H1 (cell line): ENCODE data around the gene KDM1A. TPM values are rescaled to one million over a fixed set of nuclear protein-coding genes. Genes with fewer than 3 reads are reported as not detected.

Source experiments
- CTCF ChIA-PET: fragments of 300-600 bp; sonication (Branson Sonifier 250); formaldehyde crosslinking; loops from one replicate; lab custom pipeline; 2021; ENCODE audit not compliant: partially characterized antibody; lab: Charles Lee
- POLR2A ChIA-PET: fragments of 300-600 bp; sonication (Branson Sonifier 250); formaldehyde crosslinking; loops from one replicate; lab custom pipeline; 2021; ENCODE audit warnings: inconsistent platforms; ENCODE audit not compliant: partially characterized antibody; lab: Charles Lee
- DNase-seq, 2 experiments: peaks; one replicate each; pipeline versions ENCODE4 v3.0.0 to v3.0.0-alpha.2; 2010 to 2022; ENCODE audit warnings: low spot score in 2 of 2, low read depth in 1 of 2, mixed read lengths in 1 of 2
- FAIRE-seq: peaks from 2 replicates; lab custom pipeline; 2011; peaks lifted over from hg19 to GRCh38; lab: Jason Lieb, UNC
- H2AFZ ChIP-seq: 2 replicates; pipeline ENCODE4 v1.8.1; 2012; ENCODE audit warnings: low read length, inconsistent platforms
- H2AK5ac ChIP-seq: 2 replicates; pipeline ENCODE4 v1.6.1; 2013; ENCODE audit warnings: low read depth, low read length
- H2BK120ac ChIP-seq: replicated peaks from 2 replicates; pipeline ENCODE3; 2013; ENCODE audit warnings: low read depth, low read length, inconsistent platforms
- H2BK12ac ChIP-seq: 2 replicates; pipeline ENCODE4 v1.6.1; 2013; ENCODE audit warnings: low read depth, low read length
- H2BK15ac ChIP-seq: 2 replicates; pipeline ENCODE4 v1.6.1; 2013; ENCODE audit warnings: low read length
- H2BK20ac ChIP-seq: 2 replicates; pipeline ENCODE4 v1.6.1; 2013; ENCODE audit warnings: low read length
- H2BK5ac ChIP-seq: 2 replicates; pipeline ENCODE4 v1.6.1; 2013; ENCODE audit warnings: low read depth, low read length
- H3K14ac ChIP-seq: 2 replicates; pipeline ENCODE4 v1.6.1; 2013; ENCODE audit warnings: inconsistent platforms; ENCODE audit not compliant: insufficient read length
- H3K18ac ChIP-seq: 2 replicates; pipeline ENCODE4 v1.6.1; 2013; ENCODE audit warnings: low read length; ENCODE audit errors: extremely low read depth
- H3K23ac ChIP-seq: 2 replicates; pipeline ENCODE4 v1.6.1; 2013; ENCODE audit warnings: inconsistent platforms; ENCODE audit not compliant: insufficient read length
- H3K23me2 ChIP-seq: 2 replicates; pipeline ENCODE4 v1.6.1; 2013; ENCODE audit warnings: low read depth, low read length
- H3K27ac ChIP-seq: 2 replicates; pipeline ENCODE4 v1.6.1; 2011; ENCODE audit warnings: low read depth, low read length, inconsistent platforms
- H3K27me3 ChIP-seq, 4 experiments: replicated peaks in 1 of 4; 1 replicate in 1 of 4; 2 replicates in 3 of 4; pipeline versions ENCODE4 v1.6.1 to v1.8.1; 2011 to 2013; ENCODE audit warnings: low read length in 3 of 4, mild to moderate bottlenecking in 3 of 4, inconsistent platforms in 2 of 4, mixed read lengths in 2 of 4, moderate library complexity in 1 of 4; ENCODE audit not compliant: control insufficient read depth in 3 of 4, insufficient read depth in 3 of 4; ENCODE audit errors: extremely low read depth in 1 of 4
- H3K36me3 ChIP-seq, 4 experiments: 2 replicates each; pipeline versions ENCODE4 v1.6.1 to v1.8.1; 2011 to 2013; ENCODE audit warnings: mild to moderate bottlenecking in 4 of 4, low read length in 3 of 4, moderate library complexity in 2 of 4, control low read depth in 1 of 4, inconsistent platforms in 1 of 4; ENCODE audit not compliant: insufficient read depth in 4 of 4, control insufficient read depth in 2 of 4
- H3K4ac ChIP-seq: replicated peaks from 2 replicates; pipeline ENCODE3; 2013; ENCODE audit warnings: low read length, low read depth, mixed read lengths, inconsistent platforms; ENCODE audit not compliant: insufficient read length
- H3K4me1 ChIP-seq, 4 experiments: replicated peaks in 1 of 4; 1 replicate in 1 of 4; 2 replicates in 3 of 4; pipeline versions ENCODE4 v1.6.1 to v1.8.1; 2011 to 2013; ENCODE audit warnings: low read length in 3 of 4, inconsistent platforms in 2 of 4, mixed read lengths in 1 of 4; ENCODE audit not compliant: insufficient read depth in 4 of 4, control insufficient read depth in 3 of 4
- H3K4me2 ChIP-seq, 2 experiments: 2 replicates each; pipeline versions ENCODE4 v1.6.1 to v1.8.1; 2011 to 2013; ENCODE audit warnings: low read depth in 2 of 2, low read length in 2 of 2, control low read depth in 1 of 2, inconsistent platforms in 1 of 2, mild to moderate bottlenecking in 1 of 2; ENCODE audit not compliant: insufficient read depth in 1 of 2
- H3K4me3 ChIP-seq, 4 experiments: fragments of 200-600, 300-600 bp in 1 of 4; sonication (generic), shearing (Covaris generic), sonication (Bioruptor Twin) in 1 of 4; 2 replicates each; pipeline versions ENCODE4 v1.5.1 to v1.8.1; 2011 to 2016; ENCODE audit warnings: low read length in 4 of 4, low read depth in 3 of 4, control low read depth in 2 of 4, inconsistent platforms in 2 of 4, mild to moderate bottlenecking in 2 of 4, mixed read lengths in 1 of 4, moderate library complexity in 1 of 4; ENCODE audit not compliant: insufficient read depth in 2 of 4; ENCODE audit errors: extremely low read depth in 1 of 4
- H3K56ac ChIP-seq: replicated peaks from 2 replicates; pipeline ENCODE3; 2013; ENCODE audit warnings: low read depth, mild to moderate bottlenecking, mixed read lengths, low read length, inconsistent platforms; ENCODE audit not compliant: insufficient read length
- H3K79me1 ChIP-seq: 2 replicates; pipeline ENCODE4 v1.6.1; 2013; ENCODE audit warnings: low read depth, low read length, control low read depth
- H3K79me2 ChIP-seq, 2 experiments: 2 replicates each; pipeline versions ENCODE4 v1.6.1 to v1.8.1; 2012 to 2013; ENCODE audit warnings: low read length in 2 of 2, mild to moderate bottlenecking in 2 of 2, inconsistent platforms in 1 of 2; ENCODE audit not compliant: insufficient read depth in 2 of 2, control insufficient read depth in 1 of 2
- H3K9ac ChIP-seq, 4 experiments: replicated peaks in 1 of 4; 1 replicate in 1 of 4; 2 replicates in 3 of 4; pipeline versions ENCODE4 v1.6.1 to v1.8.1; 2011 to 2013; ENCODE audit warnings: low read depth in 3 of 4, low read length in 3 of 4, control low read depth in 2 of 4, mild to moderate bottlenecking in 2 of 4, moderate library complexity in 2 of 4, inconsistent platforms in 1 of 4; ENCODE audit errors: extremely low read depth in 1 of 4
- H3K9me3 ChIP-seq, 2 experiments: 2 replicates each; pipeline versions ENCODE4 v1.6.1 to v1.8.1; 2012 to 2013; ENCODE audit warnings: mild to moderate bottlenecking in 2 of 2, moderate library complexity in 2 of 2, control low read depth in 1 of 2, inconsistent platforms in 1 of 2, low read depth in 1 of 2, low read length in 1 of 2, mixed read lengths in 1 of 2; ENCODE audit not compliant: insufficient read depth in 2 of 2
- H4K20me1 ChIP-seq, 2 experiments: replicated peaks in 1 of 2; 2 replicates each; pipeline versions ENCODE3 to v1.8.1; 2011 to 2013; ENCODE audit warnings: inconsistent platforms in 2 of 2, low read length in 2 of 2, mild to moderate bottlenecking in 1 of 2; ENCODE audit not compliant: insufficient read depth in 2 of 2, control insufficient read depth in 1 of 2
- H4K5ac ChIP-seq: 2 replicates; pipeline ENCODE4 v1.6.1; 2013; ENCODE audit warnings: low read length, low read depth, mixed read lengths, inconsistent platforms; ENCODE audit not compliant: insufficient read length
- H4K8ac ChIP-seq: 2 replicates; pipeline ENCODE4 v1.8.0; 2013; ENCODE audit warnings: mild to moderate bottlenecking, moderate library complexity, low read length, inconsistent platforms; ENCODE audit not compliant: insufficient read depth; ENCODE audit errors: extremely low read depth
- H4K91ac ChIP-seq: replicated peaks from 2 replicates; pipeline ENCODE3; 2013; ENCODE audit warnings: low read length, mixed read lengths, inconsistent platforms; ENCODE audit not compliant: insufficient read length
- CTBP2 ChIP-seq: IDR thresholded peaks from 2 replicates; pipeline ENCODE4 v1.7.0; 2011; ENCODE audit warnings: borderline replicate concordance, mild to moderate bottlenecking, moderate library complexity, mixed read lengths, low read length; ENCODE audit not compliant: insufficient read depth, insufficient read length
- EZH2 ChIP-seq: fragments of 200-600 bp; sonication (generic); IDR thresholded peaks from 2 replicates; pipeline ENCODE4 v1.7.1; 2012; ENCODE audit warnings: low read depth, mild to moderate bottlenecking, moderate library complexity, low read length, inconsistent platforms; ENCODE audit not compliant: severe bottlenecking
- WGBS, 2 experiments: shearing (Covaris generic) in 1 of 2; methylation state at CpG; one replicate each; pipeline versions ENCODE4 v1.1.6 to v1.1.7; 2013 to 2015; ENCODE audit warnings: low lambda C conversion rate in 2 of 2, mixed read lengths in 2 of 2, inconsistent platforms in 1 of 2, low coverage in 1 of 2, missing lambda C conversion rate in 1 of 2; ENCODE audit not compliant: insufficient replicate concordance in 2 of 2, insufficient coverage in 1 of 2, insufficient read length in 1 of 2; ENCODE audit errors: extremely low coverage in 1 of 2, missing lambda C conversion rate in 1 of 2; 5-methylcytosine and 5-hydroxymethylcytosine counted together
- polyA plus RNA-seq, 7 experiments: library from polyadenylated mRNA; depleted of rRNA in 3 of 7; stranded (reverse) in 5 of 7; unstranded in 2 of 7; fragments of >200 nt in 5 of 7; fragments of 200-250 nt in 2 of 7; gene quantifications; 1 replicate in 5 of 7; 2 replicates in 1 of 7; 4 replicates in 1 of 7; pipeline versions ENCODE4 v1.2.1 to v1.2.3, GENCODE V29; 2011 to 2013; ENCODE audit warnings: missing spikeins in 2 of 7, mixed read lengths in 2 of 7
- total RNA-seq: library from RNA; stranded (reverse); fragmentation: NEBNext Ultra II Directional; extraction: Animal tissue kit (Norgen Biotek cat#: 25700); gene quantifications from 2 replicates; pipeline ENCODE4 v1.2.1, GENCODE V29; 2021

KDM1A gene
- total and polyA plus RNA-seq, 2 of the 8 experiments (the other 6 are each of a cell fraction or from before 2014, with no cell fraction given) = 216 to 275 TPM

DNA sequence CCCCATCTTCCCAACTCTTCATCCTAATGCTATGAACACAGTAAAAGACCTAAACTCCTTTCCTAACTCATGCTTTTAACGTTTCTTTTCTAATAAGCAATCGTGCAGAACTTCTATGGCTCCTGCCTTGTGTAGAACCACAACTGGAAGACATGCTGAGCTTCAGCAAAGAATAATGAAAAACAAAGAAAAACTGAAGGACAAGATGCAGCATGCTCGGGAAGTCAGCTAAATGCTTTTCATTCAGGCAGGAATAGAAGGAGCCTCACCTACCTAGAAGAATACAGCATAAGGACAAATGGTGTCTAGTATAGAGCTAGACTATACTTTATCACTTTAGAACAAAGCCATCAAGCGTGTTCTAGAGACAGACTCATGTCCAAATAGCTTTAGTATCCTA lies 103.5 kb downstream of the KDM1A start:
- H3K4me3 ChIP-seq = no peak overlapping the region
- no peaks in the 10 kb centered on the region for H3K27me3 ChIP-seq
- ChIA-PET CTCF (interaction anchor here (1.1 to 2.3 kb wide), 2 partner anchors 56 to 62 kb away, joined by 4 to 11 read pairs; no protein-coding TSS in a partner anchor), POLR2A (interaction anchor here (0.9 to 1.4 kb wide), 2 partner anchors 11 to 45 kb away, joined by 3 to 4 read pairs; no protein-coding TSS in a partner anchor)
- H3K23ac ChIP-seq = no peak overlapping the region
- H2BK12ac ChIP-seq = no peak overlapping the region
- H3K9ac ChIP-seq = no peak overlapping the region
- no peaks in the 10 kb centered on the region for H3K23me2 ChIP-seq
- H2AK5ac ChIP-seq = no peak overlapping the region
- H4K8ac ChIP-seq = no peak overlapping the region
- no peak overlapping the region for H3K18ac ChIP-seq
- WGBS, 2 experiments = 83% methylated on average over 4 of the region's 4 CpGs; no CpG with 5 or more reads in 1 of the 2 experiments
- H4K20me1 ChIP-seq = peaks cover 0 to 4% of the 10 kb centered on the region in 2 experiments
- no peak overlapping the region for H3K27ac ChIP-seq
- peak overlapping the region in 1 of 2 experiments; percentile 26; a peak in 1 of 4 replicates for H3K4me2 ChIP-seq
- H2AFZ ChIP-seq = no peak overlapping the region
- H3K36me3 ChIP-seq = no peaks in the 10 kb centered on the region
- no peak overlapping the region for H2BK20ac ChIP-seq
- no peak overlapping the region for H2BK15ac ChIP-seq
- no peak for FAIRE-seq
- H4K91ac ChIP-seq = no peak overlapping the region
- DNase-seq = no peak
- no peak overlapping the region for H3K14ac ChIP-seq
- H2BK120ac ChIP-seq = no peak overlapping the region
- H4K5ac ChIP-seq = no peak overlapping the region
- no peak overlapping the region for H3K4ac ChIP-seq
- H2BK5ac ChIP-seq = no peak overlapping the region
- peaks cover 0 to 6% (median 0%) of the 10 kb centered on the region in 4 experiments; a peak in 4 of 7 replicates for H3K4me1 ChIP-seq
- peaks cover 9% of the 10 kb centered on the region for H3K79me1 ChIP-seq
- H3K79me2 ChIP-seq = peaks cover 0 to 88% of the 10 kb centered on the region in 2 experiments; a peak in 3 of 4 replicates
- no peak overlapping the region for H3K56ac ChIP-seq
- H3K9me3 ChIP-seq = no peaks in the 10 kb centered on the region
- no peak for TF ChIP-seq EZH2
- no peak for TF ChIP-seq CTBP2
